H1 (cell line): ENCODE results near the gene POLRMT. TPM values are rescaled to one million over a fixed set of nuclear protein-coding genes. Genes with fewer than 3 reads are reported as not detected.

Experiments
- BCL11A ChIP-seq, 2 experiments: IDR thresholded peaks; one replicate each; pipeline ENCODE4 v1.6.1; 2011; ENCODE audit warnings: low read depth in 2 of 2, low read length in 2 of 2, mild to moderate bottlenecking in 2 of 2
- BRCA1 ChIP-seq: IDR thresholded peaks from 2 replicates; pipeline ENCODE4 v1.6.1; 2012; ENCODE audit warnings: low read depth, low read length, improper control_type of control experiment
- CHD2 ChIP-seq: IDR thresholded peaks from 2 replicates; pipeline ENCODE4 v1.6.1; 2012; ENCODE audit warnings: low read length, improper control_type of control experiment
- CHD7 ChIP-seq: fragments of 300-600 bp; sonication (generic); IDR thresholded peaks from 2 replicates; pipeline ENCODE4 v1.7.1; 2012; ENCODE audit warnings: low read length, moderate library complexity, mild to moderate bottlenecking, inconsistent platforms; ENCODE audit not compliant: insufficient replicate concordance
- GTF2F1 ChIP-seq: IDR thresholded peaks from 2 replicates; pipeline ENCODE4 v1.6.1; 2012; ENCODE audit warnings: low read depth, low read length, improper control_type of control experiment, borderline replicate concordance
- HDAC6 ChIP-seq: IDR thresholded peaks from one replicate; pipeline ENCODE4 v1.7.1; 2012; ENCODE audit warnings: low read depth, mild to moderate bottlenecking, inconsistent platforms, low read length, moderate library complexity
- MAX ChIP-seq: IDR thresholded peaks from 2 replicates; pipeline ENCODE4 v1.6.1; 2012; ENCODE audit warnings: inconsistent platforms
- PHF8 ChIP-seq: fragments of 200-600 bp; sonication (generic); conservative IDR thresholded peaks from 2 replicates; pipeline ENCODE4 v1.7.1; 2012; ENCODE audit warnings: low read depth, mild to moderate bottlenecking, inconsistent platforms, low read length, moderate library complexity
- SP1 ChIP-seq: IDR thresholded peaks from 2 replicates; pipeline ENCODE4 v1.6.1; 2011; ENCODE audit warnings: low read depth, low read length
- polyA plus RNA-seq, 7 experiments: library from polyadenylated mRNA; depleted of rRNA in 3 of 7; stranded (reverse) in 5 of 7; unstranded in 2 of 7; fragments of >200 nt in 5 of 7; fragments of 200-250 nt in 2 of 7; gene quantifications; 1 replicate in 5 of 7; 2 replicates in 1 of 7; 4 replicates in 1 of 7; pipeline versions ENCODE4 v1.2.1 to v1.2.3, GENCODE V29; 2011 to 2013; ENCODE audit warnings: missing spikeins in 2 of 7, mixed read lengths in 2 of 7
- total RNA-seq: library from RNA; stranded (reverse); fragmentation: NEBNext Ultra II Directional; extraction: Animal tissue kit (Norgen Biotek cat#: 25700); gene quantifications from 2 replicates; pipeline ENCODE4 v1.2.1, GENCODE V29; 2021
- TF ChIP-seq, protein P1 (sequence below): IDR thresholded peaks from 2 replicates; pipeline ENCODE4 v1.6.1; 2012; ENCODE audit warnings: inconsistent platforms

Gene POLRMT
- total and polyA plus RNA-seq, 2 of the 8 experiments (the other 6 are each of a cell fraction or from before 2014, with no cell fraction given): 93.0 to 111 TPM

- TF ChIP-seq CHD2: no peak
- no peak for TF ChIP-seq GTF2F1
- no peak for TF ChIP-seq PHF8
- TF ChIP-seq BCL11A (IDR thresholded peaks at IDR 0.05; ENCODE audit: low read depth in 2 of 2, low read length in 2 of 2): no peak
- TF ChIP-seq, protein P1, sequence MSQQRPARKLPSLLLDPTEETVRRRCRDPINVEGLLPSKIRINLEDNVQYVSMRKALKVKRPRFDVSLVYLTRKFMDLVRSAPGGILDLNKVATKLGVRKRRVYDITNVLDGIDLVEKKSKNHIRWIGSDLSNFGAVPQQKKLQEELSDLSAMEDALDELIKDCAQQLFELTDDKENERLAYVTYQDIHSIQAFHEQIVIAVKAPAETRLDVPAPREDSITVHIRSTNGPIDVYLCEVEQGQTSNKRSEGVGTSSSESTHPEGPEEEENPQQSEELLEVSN: no peak
- TF ChIP-seq MAX: no peak
- TF ChIP-seq BRCA1: no peak
- TF ChIP-seq HDAC6: no peak
- TF ChIP-seq SP1: no peak
- TF ChIP-seq CHD7: no peak
- TF ChIP-seq, all 59 proteins: peak for 0
Measured at GRCh38 chr19:594265-594870, 39.0 kb downstream of the POLRMT start (continued).
